Measurements from ENCODE around the gene TNFRSF8.
A peak's percentile ranks its signal among the peaks of the same experiment; 100 is the strongest.
"Not testable (repeated sequence)": the region's sequence is repeated elsewhere in the genome, so short reads cannot be mapped to it uniquely, and the experiment has no call there.

TNFRSF8 gene

DNA sequence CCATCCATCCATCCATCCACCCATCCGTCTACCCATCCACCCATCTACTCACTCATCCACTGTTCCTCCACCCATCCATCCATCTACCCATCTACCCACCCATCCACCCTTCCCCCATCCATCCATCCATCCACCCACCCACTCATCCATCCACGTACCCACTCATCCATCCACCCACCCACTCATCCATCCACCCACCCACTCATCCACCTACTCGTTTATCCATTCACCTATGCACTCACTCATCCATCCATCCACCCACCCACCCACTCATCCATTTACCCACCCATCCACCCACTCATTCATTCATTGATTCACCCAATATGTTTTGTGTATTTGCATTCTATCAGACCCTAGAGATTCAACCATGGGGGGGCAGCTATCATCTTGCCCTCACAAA is 27.2 kb downstream of the TNFRSF8 start:
- DNase-seq = no peak

DNA sequence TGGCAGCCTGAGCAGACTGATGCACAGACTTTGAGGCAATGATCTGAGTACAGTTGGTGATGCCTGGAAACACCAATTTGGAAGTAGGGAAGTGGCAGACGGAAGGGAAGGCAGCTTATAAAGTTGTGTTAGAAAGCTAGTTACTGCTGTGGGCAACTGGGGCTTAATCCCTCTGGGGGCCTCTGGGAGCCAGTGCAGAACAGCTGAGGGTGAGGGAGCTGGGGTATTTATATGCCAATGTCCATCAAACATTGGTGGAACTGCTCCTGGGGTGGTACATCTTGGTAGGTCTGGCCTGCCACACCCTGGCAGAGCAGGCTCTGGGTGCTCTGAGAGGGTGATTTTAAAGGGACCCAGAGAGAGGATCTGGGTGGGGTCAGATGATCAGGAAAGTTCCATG is 28.1 kb downstream of the TNFRSF8 start:
- DNase-seq = no peak

DNA sequence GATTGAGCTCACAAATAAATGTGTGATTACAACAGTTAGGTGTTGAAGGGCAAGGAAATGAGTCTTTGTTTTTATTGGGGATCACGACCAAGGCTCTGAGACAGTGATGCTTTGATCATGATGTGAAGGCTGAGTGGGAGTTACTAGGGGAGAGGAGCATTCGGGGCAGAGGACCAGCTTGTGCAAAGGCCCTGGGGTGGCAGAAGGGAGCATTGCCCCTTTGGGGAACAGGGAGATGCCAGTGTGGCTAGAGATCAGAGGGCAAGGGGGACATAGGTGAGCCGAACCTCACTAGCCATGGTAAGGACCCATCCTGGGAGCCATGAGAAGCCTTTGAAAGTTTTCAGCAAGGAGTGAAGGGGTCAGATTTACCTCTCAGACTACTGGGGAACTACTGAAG is 31.1 kb downstream of the TNFRSF8 start:
- no peak for DNase-seq

DNA sequence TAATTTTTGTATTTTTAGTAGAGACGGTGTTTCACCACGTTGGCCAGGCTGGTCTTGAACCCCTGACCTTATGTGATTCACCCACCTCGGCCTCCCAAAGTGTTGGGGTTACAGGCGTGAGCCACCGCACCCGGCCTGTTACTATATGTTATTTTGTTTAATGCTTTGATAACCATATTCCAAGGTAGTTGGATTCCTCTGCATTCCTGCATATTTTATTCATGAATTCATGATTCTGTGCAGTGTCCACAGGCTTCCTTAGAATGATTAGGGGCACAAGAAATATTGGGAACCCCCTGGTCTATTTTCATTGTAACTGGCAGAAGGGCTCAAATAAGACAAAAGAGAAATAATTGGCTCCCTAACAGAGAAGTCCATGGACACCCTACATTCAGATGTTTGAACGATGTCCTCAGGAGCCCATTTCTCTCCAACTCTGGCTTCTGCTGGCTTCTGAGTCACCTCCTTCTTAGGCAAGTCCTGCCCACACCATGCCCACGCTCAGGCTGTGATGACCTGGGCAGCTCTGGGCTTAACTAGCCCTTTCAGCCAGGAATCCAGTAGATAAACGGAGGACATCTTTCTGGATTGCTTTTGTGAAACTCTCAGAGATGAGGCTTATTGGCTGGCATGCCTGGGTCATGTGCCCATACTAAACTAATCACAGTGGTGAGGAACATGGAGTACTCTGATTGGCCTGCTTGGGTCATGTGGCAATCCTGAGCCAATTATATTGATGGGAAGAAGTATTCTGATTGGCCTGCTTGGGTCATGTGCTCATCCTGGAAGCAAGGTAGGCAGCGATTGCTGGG is 32.6 kb downstream of the TNFRSF8 start:
- DNase-seq = no peak

DNA sequence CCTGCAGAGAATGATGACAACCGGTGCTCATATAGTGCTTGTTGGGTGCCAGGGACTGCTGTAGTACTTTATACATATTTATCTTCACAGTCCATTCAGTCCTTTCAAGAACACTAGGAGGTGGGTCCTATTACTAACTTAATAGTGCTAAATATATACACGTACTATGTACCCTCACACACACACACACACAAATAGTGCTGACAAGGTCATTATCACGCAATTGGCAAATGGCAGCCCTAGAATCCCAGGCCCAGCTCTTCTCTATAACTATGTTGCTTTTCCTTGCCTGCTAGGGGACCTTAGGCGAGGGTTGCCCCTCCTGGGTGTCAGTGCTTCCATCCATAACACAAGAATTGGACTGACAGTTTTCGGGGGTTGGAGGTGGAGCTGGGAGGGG is 33.5 kb downstream of the TNFRSF8 start:
- DNase-seq = no peak

DNA sequence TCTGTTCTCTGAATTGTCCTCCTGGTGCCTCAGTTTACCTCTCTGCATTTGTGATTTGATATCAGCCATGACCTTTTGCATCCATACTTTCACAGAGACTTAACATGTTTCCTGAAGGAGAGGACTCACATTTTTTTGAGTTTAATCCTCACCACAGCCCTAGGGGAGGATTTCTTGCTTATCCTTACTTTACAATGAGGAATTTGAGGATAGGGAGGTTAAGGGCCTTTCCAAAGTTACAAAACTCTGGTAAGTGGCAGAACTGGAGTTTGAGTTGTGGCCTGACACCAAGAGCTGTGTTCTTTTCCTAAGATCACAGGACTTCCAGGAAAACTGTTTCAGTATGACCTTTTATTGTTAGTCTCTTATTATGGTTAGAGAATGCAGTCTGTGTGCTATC is 34.2 kb downstream of the TNFRSF8 start:
- no peak for DNase-seq

DNA sequence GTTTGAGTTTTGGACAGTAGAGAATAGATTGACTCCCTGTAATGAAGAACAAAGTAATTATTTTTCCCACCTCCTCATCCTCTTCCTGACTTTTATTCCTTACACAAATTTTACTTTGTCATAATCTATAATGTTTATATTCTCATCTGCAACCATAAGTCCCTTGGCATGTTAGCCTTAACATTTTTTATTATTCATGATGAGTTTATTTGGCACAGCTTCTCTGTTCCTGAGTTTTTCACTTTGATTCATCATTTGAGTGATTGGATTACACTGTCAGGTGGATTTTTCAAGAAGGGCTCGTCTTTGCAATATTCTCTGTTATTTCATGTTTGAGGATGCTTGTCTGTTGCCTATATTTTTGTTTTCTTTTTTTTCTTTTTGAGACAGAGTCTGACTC is 35.7 kb downstream of the TNFRSF8 start:
- DNase-seq = no peak

DNA sequence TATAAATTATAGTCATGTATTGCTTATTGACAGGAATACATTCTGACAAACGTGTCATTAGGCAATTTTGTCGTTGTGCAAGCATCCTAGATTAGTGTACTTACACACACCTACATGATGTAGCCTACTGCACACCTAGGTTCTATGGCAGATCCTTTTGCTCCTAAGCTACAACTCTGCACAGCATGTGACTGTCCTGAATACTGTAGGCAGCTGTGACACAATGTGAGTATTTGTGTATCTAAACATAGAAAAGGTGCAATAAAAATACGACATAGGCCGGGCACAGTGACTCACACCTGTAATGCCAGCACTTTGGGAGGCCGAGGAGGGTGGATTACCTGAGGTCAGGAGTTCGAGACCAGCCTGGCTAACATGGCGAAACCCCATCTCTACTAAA is 36.5 kb downstream of the TNFRSF8 start:
- DNase-seq = no peak

DNA sequence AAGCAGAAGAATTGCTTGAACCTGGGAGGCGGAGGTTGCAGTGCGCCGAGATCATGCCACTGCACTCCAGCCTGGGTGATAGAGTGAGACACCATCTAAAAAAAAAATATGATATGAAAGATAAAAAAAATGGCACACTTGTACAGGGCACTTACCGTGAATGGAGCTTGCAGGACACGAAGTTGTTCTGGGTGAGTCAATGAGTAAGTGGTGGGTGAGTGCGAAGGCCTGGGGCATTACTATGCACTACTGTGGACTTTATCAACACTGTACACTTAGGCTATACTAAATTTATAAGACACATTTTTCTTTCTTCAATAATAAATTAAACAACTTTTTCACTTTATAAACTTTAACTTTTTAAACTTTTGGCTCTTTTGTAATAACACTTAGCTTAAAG is 37.0 kb downstream of the TNFRSF8 start:
- DNase-seq = no peak

DNA sequence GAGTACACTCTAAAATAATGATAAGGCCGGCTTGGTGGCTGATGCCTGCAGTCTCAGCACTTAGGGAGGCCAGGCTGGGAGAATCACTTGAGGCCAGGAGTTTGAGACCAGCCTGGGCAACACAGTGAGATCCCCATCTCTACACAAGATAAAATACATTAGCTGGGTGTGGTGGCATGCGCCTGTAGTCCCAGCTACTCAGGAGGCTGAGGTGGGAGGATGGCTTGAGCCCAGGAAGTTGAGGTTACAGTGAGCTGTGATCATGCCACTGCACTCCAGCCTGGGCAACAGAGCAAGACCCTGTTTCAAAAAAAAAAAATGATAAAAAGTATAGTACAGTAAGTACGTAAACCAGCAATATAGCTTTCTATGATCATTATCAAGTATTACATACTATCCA is 38.0 kb downstream of the TNFRSF8 start:
- DNase-seq = not testable (repeated sequence)

DNA sequence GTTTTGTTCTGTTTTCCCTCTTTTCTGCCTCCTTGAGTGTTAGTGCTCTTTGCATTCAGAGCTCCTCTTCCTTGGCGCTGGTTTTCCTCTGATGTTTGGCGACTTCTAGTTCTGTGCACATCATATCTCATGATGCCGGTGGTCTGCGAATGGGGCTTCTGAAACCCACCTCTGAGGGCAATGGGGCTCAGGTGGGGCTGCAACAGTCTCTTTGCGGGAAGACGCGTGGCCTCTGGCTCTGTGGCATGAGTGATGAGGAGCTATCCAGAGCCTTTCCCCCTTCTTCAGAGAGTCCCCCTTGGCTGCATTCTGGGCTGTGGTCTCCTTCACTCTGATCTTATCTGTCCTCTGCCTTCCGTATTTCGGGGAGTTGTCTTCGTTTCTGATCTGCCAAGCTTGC is 39.0 kb downstream of the TNFRSF8 start:
- DNase-seq = no peak

DNA sequence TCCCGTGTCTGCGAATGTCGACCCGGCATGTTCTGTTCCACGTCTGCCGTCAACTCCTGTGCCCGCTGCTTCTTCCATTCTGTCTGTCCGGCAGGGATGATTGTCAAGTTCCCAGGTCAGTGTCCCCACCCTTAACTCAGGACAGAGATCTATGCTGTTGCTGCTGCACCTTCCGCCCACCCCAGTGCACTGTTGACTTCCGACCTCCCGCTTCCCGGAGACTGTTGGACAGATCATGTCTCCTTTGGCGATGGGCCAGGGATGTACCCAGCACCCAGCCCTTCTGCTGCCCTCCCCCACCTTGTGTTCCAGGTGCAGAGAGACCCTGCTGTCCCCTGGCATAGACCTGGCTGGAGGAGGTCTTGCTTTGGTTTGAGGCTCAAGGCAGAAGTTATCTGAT is 41.3 kb downstream of the TNFRSF8 start:
- no peak for DNase-seq

DNA sequence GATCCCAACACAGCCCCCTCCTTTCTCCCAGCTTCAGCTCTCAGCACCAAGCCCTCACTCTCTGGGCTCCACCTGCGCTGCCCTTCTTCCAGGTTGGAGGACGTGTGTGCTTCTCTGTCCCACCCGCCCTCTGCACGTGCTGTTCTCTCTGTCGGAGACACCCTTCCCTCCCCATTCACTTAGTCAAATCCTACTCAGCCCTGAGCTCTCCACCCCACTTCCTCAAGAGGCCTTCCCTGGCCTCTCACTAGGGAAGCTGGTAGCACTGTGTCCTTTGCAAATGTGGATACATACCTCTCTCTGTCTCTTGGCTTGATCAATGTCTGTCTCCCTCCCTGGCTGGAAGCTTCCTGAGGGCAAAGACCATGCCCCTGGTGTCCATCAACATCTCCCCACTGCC is 43.0 kb downstream of the TNFRSF8 start:
- no peak for DNase-seq

DNA sequence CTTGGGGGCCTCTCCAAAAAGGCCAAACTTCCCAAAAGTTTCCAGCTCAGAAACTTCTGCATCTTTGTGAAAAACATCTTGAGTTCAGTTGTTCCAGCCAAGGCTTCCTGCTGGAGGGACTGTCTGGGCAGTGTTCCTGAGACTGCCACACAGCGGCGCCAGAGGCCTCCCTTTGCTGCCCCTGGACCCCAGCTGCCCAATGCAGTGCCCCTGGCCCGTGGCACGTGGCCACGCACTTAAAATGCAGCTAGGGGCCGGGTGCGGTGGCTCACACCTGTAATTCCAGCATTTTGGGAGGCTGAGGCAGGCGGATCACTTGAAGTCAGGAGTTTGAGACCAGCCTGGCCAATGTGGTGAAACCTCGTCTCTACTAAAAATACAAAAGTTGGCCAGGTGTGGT is 43.8 kb downstream of the TNFRSF8 start:
- DNase-seq = not testable (repeated sequence)

DNA sequence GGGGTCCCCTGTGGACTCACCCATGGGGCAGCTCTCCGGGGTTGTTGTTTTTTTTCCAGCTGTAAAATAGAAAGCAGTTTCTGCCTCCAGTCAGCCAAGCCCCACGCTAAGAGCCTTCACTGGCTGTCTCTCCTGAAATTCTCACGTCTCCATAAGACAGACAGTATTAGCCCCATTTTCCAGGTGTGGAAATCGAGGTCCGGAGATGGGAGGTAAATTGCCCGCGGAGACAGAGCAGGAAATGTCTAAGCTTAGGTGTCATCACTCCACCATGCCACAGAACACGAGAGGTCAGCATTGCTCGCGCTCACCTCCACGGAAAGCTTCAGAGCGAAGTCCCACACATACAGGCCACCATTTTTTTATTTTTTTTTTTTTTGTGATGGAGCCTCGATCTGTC is 44.6 kb downstream of the TNFRSF8 start:
- DNase-seq = no peak

DNA sequence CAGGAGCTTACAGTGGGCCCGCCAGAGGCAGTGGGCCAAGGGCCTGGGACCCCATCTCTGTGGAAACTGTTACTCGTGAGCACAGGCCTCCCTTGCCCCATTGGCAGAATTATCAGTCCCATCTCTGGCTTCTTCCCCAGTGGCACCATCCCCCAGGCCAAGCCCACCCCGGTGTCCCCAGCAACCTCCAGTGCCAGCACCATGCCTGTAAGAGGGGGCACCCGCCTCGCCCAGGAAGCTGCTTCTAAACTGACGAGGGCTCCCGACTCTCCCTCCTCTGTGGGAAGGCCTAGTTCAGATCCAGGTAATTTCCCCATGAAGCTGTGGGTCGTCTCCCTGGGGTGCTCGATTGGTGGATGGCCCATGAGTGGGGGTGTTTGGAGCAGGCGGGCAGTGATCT is 46.8 kb downstream of the TNFRSF8 start:
- no peak for DNase-seq

DNA sequence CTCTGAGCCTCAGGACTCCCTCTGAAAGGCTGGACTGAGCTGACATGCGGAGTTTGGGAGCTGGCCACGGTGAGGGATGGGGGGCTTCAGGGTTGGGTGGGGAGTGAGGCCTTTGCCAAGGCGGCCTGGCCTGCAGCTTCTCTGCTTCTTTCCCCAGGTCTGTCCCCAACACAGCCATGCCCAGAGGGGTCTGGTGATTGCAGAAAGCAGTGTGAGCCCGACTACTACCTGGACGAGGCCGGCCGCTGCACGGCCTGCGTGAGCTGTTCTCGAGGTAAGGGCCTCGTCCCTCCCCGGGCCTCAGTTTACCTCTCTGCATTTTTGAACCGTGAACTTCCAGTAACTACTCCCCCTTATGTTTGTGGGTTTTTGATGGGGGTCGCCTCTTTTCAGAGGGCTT is 48.6 kb downstream of the TNFRSF8 start:
- DNase-seq = no peak

DNA sequence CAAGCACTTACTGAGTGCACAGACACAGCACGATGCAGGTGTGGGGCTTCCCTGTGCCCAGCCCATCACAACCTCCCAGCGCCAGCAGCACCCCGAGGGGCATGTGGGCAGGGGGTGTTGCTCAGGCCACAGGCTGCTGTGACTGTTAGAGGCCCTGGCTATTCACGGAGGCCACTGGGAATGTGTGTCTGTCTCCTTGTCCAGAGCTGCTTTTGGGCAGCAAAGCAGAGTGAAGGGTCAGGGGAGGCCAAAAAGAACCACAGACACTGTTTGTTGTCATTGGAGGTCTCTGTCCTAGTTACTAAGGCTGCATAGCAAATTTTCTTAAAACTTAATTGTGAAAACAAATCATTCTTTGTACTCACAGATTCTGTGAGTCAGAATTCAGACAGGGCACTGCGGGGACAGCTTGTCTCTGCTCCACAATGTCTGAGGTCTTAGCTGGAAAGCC is 49.6 kb downstream of the TNFRSF8 start:
- DNase-seq = no peak

DNA sequence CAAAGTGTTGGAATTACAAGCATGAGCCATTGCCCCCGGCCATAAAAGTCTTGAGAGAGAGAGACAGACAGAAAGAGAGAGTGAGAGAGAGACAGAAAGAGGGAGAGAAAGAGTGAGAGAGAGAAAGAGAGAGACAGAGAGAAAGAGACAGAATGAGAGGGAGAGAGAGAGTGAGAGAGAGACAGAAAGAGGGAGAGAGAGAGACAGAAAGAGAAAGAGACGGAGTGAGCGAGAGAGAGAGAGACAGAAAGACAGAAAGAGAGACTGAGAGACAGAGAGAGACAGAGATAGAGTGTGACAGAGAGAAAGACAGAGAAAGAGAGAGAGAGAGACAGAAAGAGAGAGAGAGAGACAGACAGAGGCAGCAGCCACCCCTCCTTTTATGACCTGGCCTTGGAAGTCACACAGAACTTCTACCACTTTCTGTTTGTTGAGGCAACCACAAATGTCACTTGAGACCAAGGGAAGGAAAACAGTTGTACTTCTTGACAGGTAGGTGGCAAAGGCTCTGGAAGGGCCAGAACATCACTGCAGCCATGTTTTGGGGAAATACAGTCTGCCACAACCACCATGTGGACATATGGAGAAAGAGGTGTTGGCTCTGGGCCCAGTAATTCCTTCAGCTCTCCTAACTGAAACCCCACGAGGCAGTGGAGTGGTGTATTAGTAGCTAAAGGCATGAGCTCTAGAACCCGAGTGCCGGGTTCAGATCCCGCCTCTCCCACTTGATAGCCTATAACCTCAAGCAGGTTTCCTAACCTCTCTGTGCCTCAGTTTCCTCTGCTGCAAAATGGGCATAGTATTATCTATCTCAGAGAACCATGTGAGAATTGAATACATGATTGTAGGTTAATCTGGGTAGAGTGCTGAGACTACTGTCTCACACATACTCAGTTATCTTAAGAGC is 50.6 kb downstream of the TNFRSF8 start:
- peak; percentile 10 for DNase-seq

DNA sequence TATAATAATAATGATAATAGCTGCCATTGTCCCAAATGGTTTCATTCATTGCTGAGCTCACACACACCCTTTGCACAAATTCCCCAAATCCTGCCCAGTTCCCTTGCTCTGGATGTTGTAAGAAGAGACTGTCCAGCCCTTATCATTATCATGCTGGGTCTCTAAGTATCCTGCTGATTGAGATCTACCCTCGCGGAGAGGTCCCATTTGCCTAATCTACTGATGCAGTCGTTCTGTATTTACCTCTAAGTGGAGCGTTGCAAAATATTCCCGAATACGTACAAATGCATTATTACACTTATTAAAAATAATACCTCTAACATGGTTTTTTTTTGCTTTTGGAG is 51.2 kb downstream of the TNFRSF8 start:
- no peak for DNase-seq

DNA sequence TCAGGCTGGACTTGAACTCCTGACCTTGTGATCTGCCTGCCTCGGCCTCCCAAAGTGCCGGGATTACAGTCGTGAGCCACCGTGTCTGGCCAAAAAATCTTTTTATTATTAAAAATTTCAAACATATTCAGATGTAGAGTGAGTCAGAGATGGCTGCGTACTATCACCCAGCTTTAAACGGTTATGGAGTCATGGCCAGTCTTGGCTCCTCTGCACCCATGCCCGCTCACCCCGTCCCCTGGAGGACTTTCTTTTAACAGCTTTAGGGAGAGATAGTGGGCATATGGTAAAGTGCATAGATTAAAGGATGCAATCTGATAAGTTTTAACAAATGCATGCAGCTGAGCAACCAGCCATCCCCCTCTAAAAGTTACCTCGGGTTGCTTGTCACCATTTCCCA is 51.8 kb downstream of the TNFRSF8 start:
- no peak for DNase-seq

DNA sequence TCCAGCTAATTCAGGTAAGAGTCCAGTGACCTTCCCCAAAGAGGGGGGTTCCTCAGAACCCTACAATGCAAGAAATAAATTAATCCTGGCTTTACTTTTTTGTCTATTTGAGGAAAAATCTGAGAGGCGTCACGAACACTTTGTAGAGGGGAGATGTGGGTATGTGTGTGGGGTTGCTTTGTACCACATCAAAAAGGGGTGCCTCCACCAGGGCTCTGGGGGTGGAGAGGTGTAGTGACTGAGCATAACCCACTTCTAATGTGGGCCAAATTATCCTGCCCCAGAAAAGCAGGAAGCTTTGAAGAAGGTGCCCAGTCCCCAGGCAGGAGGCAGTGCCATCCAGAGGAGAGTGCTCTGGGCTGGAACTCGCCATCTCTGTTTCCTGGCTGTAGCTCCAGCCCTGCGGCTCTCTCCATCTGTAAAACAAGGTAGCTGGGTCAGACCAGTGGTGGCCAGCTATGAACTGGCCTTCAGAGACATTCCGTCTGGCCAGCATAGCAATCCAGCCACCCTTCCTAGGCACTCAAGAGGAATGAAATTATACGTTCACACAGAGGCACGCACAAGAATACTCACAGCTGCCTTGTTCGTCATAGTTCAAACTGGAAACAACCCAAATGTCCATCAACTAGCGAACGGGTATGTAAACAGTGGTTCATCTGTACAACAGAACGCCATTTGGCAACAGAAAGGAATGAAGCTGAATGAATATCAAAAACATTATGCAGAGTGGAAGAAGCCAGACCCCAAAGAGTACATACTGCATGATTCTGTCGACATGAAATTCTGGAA is 58.3 kb downstream of the TNFRSF8 start:
- no peak for DNase-seq

DNA sequence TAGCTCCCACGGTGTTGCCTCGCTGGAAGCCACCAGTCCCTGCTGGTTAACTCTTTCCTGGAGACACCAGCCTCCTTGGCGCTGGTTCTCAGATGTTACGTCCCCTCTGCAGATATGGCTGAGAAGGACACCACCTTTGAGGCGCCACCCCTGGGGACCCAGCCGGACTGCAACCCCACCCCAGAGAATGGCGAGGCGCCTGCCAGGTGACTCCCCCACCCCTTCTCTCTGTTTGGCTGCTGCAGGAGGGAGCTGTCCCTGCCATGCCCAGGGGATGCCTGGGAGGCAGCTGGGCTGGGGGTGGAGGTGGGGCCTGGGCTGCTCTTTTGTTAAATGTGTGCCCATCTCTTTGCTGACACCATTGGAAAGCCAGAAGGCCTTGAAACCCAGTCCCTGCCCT is 60.1 kb downstream of the TNFRSF8 start:
- DNase-seq = no peak
